Suprapubic skin (tissue), 4 donors: ENCODE results near the gene TEAD1.

Experiments used
- EP300 ChIP-seq: sonication (generic); formaldehyde crosslinking; IDR thresholded peaks from one replicate; pipeline ENCODE4 v1.6.1; 2017; ENCODE audit warnings: antibody characterized with exemption
- POLR2A ChIP-seq, 2 donors: fragments of 450-650 bp; IDR thresholded peaks; one replicate each; pipeline ENCODE4 v1.6.1; 2017; ENCODE audit warnings: antibody characterized with exemption in 2 of 2, mild to moderate bottlenecking in 2 of 2, moderate library complexity in 2 of 2
- POLR2AphosphoS5 ChIP-seq, 3 donors: sonication (generic); formaldehyde crosslinking; IDR thresholded peaks; one replicate each; pipeline ENCODE4 v1.6.1; 2017; ENCODE audit warnings: antibody characterized with exemption in 3 of 3
- TF ChIP-seq, protein P1 (sequence below), 2 donors: fragments of 200-600 bp in 1 of 2; fragments of 450-650 bp in 1 of 2; sonication (generic) in 1 of 2; IDR thresholded peaks; one replicate each; pipeline ENCODE4 v1.5.1; 2016 to 2019; ENCODE audit warnings: antibody characterized with exemption in 2 of 2, mild to moderate bottlenecking in 1 of 2, moderate library complexity in 1 of 2

DNA sequence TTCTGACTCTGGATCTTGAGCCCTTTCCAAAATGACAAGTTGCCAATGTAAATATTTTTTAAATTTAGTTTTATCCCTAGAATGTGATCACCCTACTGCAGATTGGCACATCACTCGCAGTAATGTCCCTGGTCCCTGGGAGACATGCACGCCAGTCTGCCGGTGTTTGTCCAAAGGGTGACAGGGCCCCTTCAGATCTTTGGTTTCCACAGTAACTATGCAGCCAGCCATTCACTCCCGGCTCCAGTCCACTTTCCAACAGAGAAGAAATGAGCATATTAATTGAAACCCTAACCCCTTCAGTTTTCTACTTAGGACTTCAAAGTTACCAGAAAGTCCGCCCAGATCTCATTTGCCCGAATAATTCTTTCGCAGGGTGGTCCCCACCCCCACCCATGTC lies 309.1 kb downstream of the TEAD1 start:
- TF ChIP-seq POLR2A (IDR thresholded peaks at IDR 0.05): no peak
- TF ChIP-seq POLR2AphosphoS5 (IDR thresholded peaks at IDR 0.05): no peak
- TF ChIP-seq, protein P1, sequence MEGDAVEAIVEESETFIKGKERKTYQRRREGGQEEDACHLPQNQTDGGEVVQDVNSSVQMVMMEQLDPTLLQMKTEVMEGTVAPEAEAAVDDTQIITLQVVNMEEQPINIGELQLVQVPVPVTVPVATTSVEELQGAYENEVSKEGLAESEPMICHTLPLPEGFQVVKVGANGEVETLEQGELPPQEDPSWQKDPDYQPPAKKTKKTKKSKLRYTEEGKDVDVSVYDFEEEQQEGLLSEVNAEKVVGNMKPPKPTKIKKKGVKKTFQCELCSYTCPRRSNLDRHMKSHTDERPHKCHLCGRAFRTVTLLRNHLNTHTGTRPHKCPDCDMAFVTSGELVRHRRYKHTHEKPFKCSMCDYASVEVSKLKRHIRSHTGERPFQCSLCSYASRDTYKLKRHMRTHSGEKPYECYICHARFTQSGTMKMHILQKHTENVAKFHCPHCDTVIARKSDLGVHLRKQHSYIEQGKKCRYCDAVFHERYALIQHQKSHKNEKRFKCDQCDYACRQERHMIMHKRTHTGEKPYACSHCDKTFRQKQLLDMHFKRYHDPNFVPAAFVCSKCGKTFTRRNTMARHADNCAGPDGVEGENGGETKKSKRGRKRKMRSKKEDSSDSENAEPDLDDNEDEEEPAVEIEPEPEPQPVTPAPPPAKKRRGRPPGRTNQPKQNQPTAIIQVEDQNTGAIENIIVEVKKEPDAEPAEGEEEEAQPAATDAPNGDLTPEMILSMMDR (IDR thresholded peaks at IDR 0.05): no peak
- TF ChIP-seq EP300: no peak
